Uterus (tissue), 4 donors: ENCODE results near the gene SEC23A. TPM values are rescaled to one million over a fixed set of nuclear protein-coding genes. Genes with fewer than 3 reads are reported as not detected.
"Not testable (repeated sequence)": the region's sequence is repeated elsewhere in the genome, so short reads cannot be mapped to it uniquely, and the experiment has no call there.

ENCODE experiments used
- DNase-seq, 2 donors: peaks; one replicate each; pipeline ENCODE4 v3.0.0-alpha.2; 2019 to 2020
- H3K27ac ChIP-seq, 2 donors: fragments of 200-600 bp; sonication (generic); 1 replicate in 1 of 2; 2 replicates in 1 of 2; pipeline ENCODE4 v1.5.1; 2016 to 2018
- H3K27me3 ChIP-seq, 2 donors: fragments of 200-600 bp; sonication (generic); one replicate each; pipeline ENCODE4 v1.5.1; 2018 to 2019; ENCODE audit warnings: control low read depth in 1 of 2
- H3K36me3 ChIP-seq, 2 donors: fragments of 200-600 bp; sonication (generic); one replicate each; pipeline ENCODE4 v1.5.1; 2019; ENCODE audit warnings: control low read depth in 1 of 2
- H3K4me1 ChIP-seq, 2 donors: fragments of 200-600 bp; sonication (generic); one replicate each; pipeline ENCODE4 v1.5.1; 2018 to 2019; ENCODE audit warnings: control low read depth in 1 of 2
- H3K4me3 ChIP-seq, 2 donors: fragments of 200-600 bp; sonication (generic); 1 replicate in 1 of 2; 2 replicates in 1 of 2; pipeline ENCODE4 v1.5.1; 2018 to 2019; ENCODE audit warnings: mild to moderate bottlenecking in 1 of 2
- H3K9me3 ChIP-seq, 2 donors: fragments of 200-600 bp; sonication (generic); one replicate each; pipeline ENCODE4 v1.5.1; 2019; ENCODE audit warnings: control low read depth in 1 of 2
- POLR2A ChIP-seq, 2 donors: fragments of 450-650 bp; IDR thresholded peaks; one replicate each; pipeline ENCODE4 v1.6.1; 2016; ENCODE audit warnings: antibody characterized with exemption in 2 of 2, mild to moderate bottlenecking in 1 of 2, moderate library complexity in 1 of 2
- intact Hi-C: fragments of 100-400 bp; cut with DNase I; formaldehyde crosslinking; loops from one replicate; pipeline ENCODE4 v1.15.1; 2023; ENCODE audit warnings: low total_unique reads
- total RNA-seq, 4 donors: library from RNA; depleted of rRNA in 3 of 4; stranded (reverse); fragments of >200 nt in 3 of 4; gene quantifications; one replicate each; pipeline versions ENCODE4 v1.1.0 to v1.2.4, GENCODE V29; 2014 to 2023
- TF ChIP-seq, protein P1 (sequence below), 4 experiments: fragments of 200-600 bp in 2 of 4; fragments of 450-650 bp in 2 of 4; sonication (generic) in 2 of 4; IDR thresholded peaks; one replicate each; pipeline ENCODE4 v1.5.1; 2016 to 2019; ENCODE audit warnings: antibody characterized with exemption in 4 of 4, mild to moderate bottlenecking in 2 of 4, moderate library complexity in 1 of 4
- donor health status: DM: yes; HTN: yes; CAD: no.

SEC23A gene
- total RNA-seq, result 100 to 1,000 TPM; 133 to 322 (median 231) TPM

DNA sequence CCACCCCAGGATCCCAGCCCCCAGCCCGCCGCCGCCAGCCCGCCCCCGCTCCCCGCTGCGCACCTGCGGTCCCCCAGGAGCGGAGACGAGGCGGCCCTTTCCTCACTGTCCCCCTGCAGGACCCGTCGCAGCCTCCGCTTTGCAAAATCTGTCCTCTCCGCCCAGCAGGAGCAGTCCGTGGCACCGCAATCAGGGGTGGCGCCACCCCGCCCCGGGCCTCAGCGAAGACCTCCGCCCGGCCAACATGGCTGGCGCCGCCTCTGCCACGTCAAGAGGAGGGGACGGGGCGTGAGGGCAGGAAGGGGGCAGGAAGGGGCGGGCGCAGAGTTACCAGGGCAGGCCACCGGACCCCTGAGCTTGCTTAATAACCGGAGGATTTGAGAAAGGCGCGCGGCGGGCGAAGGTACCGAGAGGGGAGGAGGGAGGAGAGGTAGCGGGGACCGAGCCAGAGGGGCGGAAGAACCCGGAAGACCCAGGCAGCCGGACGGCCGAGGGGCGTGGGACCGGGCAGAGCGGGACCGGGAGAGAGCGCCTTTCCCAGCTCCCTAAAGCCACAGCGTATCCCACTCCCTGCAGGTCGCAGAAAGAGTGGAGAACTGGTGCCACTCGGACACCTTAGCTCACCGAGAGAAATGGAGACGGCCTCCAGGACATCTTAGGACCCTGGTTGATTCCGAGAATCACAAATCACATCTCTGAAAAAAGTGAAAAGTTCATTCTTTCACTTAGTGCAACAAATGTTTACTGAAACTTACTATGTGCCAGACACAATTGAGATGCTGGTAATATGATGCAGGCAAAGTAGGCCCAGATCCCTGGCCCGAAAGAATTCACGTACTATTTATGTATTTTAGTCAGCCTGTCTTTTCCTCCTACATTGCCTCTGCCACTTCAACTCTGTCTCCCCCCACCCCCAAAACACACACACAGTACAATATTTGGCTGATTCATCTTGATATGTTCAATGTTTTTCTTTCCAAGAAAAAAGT lies at the start of gene SEC23A:
Gene SEC23A, minus strand, starts transcription at position 267 of the 989 bp plus-strand sequence. CDS start 7,117 bp downstream, outside the sequence.
- Histone ChIP-seq H3K27me3 (no peaks in the 10 kb centered on the region), H3K4me1 (peaks cover 0 to 8% of the 10 kb centered on the region in 2 donors), H3K9me3 (no peaks in the 10 kb centered on the region), H3K36me3 (no peaks in the 10 kb centered on the region), H3K4me3 (peak within 1 kb of the TSS; percentile 86 to 87), H3K27ac (peak within 1 kb of the TSS; percentile 96 to 98)
- TF ChIP-seq POLR2A (IDR thresholded peaks at IDR 0.05), result peak; percentile 76 to 87
- TF ChIP-seq, protein P1, sequence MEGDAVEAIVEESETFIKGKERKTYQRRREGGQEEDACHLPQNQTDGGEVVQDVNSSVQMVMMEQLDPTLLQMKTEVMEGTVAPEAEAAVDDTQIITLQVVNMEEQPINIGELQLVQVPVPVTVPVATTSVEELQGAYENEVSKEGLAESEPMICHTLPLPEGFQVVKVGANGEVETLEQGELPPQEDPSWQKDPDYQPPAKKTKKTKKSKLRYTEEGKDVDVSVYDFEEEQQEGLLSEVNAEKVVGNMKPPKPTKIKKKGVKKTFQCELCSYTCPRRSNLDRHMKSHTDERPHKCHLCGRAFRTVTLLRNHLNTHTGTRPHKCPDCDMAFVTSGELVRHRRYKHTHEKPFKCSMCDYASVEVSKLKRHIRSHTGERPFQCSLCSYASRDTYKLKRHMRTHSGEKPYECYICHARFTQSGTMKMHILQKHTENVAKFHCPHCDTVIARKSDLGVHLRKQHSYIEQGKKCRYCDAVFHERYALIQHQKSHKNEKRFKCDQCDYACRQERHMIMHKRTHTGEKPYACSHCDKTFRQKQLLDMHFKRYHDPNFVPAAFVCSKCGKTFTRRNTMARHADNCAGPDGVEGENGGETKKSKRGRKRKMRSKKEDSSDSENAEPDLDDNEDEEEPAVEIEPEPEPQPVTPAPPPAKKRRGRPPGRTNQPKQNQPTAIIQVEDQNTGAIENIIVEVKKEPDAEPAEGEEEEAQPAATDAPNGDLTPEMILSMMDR (IDR thresholded peaks at IDR 0.05), result no peak
- intact Hi-C loops, result loop anchor here (10.0 kb wide), 1 partner anchor 332 kb away; the partner anchor contains the start of gene FBXO33
- DNase-seq, result peak; percentile 88 to 90

DNA sequence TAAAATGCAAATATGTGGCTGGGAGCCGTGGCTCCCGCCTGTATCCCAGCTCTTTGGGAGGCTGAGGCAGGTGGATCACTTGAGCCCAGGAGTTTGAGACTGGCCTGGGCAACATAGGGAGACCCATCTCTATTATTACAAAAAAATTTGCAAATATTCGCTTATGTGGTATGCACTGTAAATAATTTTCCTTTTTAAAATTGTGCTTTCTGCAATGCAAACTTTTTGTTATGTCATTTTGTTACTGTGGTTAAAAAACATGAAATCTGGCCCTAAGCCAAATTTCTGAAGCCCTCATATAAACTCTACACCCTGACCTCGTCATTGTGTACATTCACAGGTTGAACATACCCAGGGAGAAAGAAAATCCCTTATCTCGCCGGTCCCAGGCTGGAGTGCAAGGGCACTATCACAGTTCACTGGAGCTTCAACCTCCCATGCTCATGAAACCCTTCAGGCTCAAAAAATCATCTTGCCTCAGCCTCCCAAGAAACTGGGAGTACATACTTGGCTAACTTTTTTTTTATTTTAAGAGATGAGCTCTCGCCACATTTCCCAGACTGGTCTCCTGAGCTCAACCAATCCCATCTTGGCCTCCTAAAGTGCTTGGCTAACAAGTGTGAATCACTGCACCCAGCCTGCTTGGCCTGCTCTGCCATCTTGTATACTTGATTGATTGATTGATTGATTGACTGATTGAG lies 42.4 kb upstream of the SEC23A start:
- H3K27me3 ChIP-seq, result no peaks in the 10 kb centered on the region
- no peaks in the 10 kb centered on the region for H3K4me1 ChIP-seq
- no peaks in the 10 kb centered on the region for H3K36me3 ChIP-seq
- no peak for DNase-seq
- no peaks in the 10 kb centered on the region for H3K9me3 ChIP-seq
- no peak overlapping the region for H3K27ac ChIP-seq
- TF ChIP-seq, protein P1 (IDR thresholded peaks at IDR 0.05), result no peak
- no peak for TF ChIP-seq POLR2A (IDR thresholded peaks at IDR 0.05)
- intact Hi-C loops, result no loop called here
- no peak overlapping the region for H3K4me3 ChIP-seq

DNA sequence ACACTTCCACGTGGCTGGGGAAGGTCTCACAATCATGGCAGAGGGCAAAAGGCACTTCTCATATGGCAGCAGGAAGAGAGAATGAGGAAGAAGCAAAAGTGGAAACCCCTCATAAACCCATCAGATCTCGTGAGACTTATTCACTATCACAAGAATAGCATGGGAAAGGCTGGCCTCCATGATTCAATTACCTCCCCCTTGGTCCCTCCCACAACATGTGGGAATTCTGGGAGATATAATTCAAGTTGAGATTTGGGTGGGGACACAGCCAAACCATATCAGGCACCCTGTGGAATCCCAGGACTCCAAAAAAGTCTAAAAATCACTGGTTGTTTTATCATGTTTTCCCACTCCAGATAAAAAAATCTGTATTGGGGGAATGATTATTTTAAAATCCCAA lies 40.2 kb upstream of the SEC23A start:
- intact Hi-C loops, H3K4me1 ChIP-seq, DNase-seq, H3K4me3 ChIP-seq, H3K27me3 ChIP-seq, H3K36me3 ChIP-seq, H3K9me3 ChIP-seq, H3K27ac ChIP-seq: not testable (repeated sequence)

DNA sequence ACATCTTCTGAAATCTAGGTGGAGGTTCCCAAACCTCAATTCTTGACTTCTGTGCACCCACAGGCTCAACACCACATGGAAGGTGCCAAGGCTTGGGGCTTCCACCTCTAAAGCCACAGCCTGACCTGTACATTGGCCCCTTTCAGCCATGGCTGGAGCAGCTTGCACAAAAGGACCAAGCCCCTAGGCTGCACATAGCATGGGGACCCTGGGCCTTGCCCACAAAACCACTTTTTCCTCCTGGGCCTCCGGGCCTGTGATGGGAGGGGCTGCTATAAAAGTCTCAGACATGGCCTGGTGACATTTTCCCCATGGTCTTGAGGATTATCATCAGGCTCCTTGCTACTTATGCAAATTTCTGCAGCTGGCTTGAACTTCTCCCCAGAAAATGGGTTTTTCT lies 38.6 kb upstream of the SEC23A start:
- H3K27ac ChIP-seq, H3K27me3 ChIP-seq, DNase-seq, H3K4me1 ChIP-seq, H3K9me3 ChIP-seq, H3K36me3 ChIP-seq, H3K4me3 ChIP-seq, intact Hi-C loops: not testable (repeated sequence)

DNA sequence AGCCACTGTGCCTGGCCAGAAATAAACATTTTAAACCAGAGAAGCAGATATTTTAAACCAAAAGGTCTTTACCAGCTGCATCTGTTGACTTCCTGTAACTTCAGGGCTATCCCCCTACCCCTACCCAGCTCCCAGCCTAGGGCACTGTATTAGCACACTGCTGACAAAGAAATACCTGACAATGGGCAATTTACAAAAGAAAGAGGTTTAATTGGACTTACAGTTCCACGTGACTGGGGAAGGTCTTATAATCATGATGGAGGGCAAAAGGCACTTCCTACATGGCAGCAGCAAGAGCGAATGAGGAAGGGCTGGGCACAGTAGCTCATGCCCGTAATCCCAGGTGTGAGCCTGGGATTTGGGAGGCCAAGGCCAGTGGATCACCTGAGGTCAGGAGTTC lies 37.1 kb upstream of the SEC23A start:
- intact Hi-C loops, result no loop called here
- no peak overlapping the region for H3K27ac ChIP-seq
- no peak for DNase-seq
- H3K36me3 ChIP-seq, result no peaks in the 10 kb centered on the region
- H3K4me1 ChIP-seq, result no peaks in the 10 kb centered on the region
- no peaks in the 10 kb centered on the region for H3K9me3 ChIP-seq
- no peak overlapping the region for H3K4me3 ChIP-seq
- no peak for TF ChIP-seq POLR2A (IDR thresholded peaks at IDR 0.05)
- TF ChIP-seq, protein P1 (IDR thresholded peaks at IDR 0.05), result no peak
- H3K27me3 ChIP-seq, result no peaks in the 10 kb centered on the region

DNA sequence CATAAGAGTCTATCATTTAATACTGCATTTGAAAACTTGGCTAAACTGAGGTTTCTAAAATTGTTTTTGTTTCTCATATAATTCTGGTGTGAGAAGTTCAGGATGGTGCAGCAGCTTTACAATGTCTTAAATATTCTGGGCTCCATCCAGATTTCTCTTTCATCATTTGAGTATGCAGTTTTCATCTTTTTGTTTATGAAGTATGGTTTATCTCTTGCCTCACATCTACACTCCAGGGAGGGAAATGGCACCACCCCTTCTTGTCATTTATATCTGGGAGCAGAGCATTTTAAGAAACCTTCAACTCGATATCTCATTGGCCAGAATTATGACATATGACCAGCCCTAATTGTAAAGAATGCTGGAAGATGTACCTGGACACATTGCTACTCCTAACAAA lies 35.4 kb upstream of the SEC23A start:
- intact Hi-C loops, result loop anchor here (10.0 kb wide), 1 partner anchor 46 kb away; no protein-coding TSS in a partner anchor
- H3K27me3 ChIP-seq, result no peaks in the 10 kb centered on the region
- no peak overlapping the region for H3K27ac ChIP-seq
- no peak overlapping the region for H3K4me3 ChIP-seq
- no peaks in the 10 kb centered on the region for H3K4me1 ChIP-seq
- DNase-seq, result no peak
- TF ChIP-seq, protein P1 (IDR thresholded peaks at IDR 0.05), result no peak
- no peak for TF ChIP-seq POLR2A (IDR thresholded peaks at IDR 0.05)
- no peaks in the 10 kb centered on the region for H3K36me3 ChIP-seq
- no peaks in the 10 kb centered on the region for H3K9me3 ChIP-seq

DNA sequence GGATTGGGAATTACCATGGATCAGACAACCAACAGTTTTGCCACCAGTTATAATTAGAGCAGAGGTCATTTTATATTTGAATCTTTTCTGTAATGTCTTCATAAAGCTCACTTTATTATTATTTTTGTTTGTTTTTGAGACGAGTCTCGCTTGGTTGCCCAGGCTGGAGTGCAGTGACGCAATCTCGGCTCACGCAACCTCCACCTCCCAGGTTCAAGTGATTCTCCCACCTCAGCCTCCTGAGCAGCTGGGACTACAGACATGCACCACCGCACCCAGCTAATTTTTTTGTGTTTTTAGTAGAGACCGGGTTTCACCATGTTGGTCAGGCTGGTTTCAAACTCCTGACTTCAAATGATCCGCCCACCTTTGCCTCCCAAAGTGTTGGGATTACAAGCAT lies 34.8 kb upstream of the SEC23A start:
- not testable (repeated sequence) for H3K36me3 ChIP-seq, H3K27me3 ChIP-seq, H3K4me3 ChIP-seq, H3K9me3 ChIP-seq, H3K27ac ChIP-seq, DNase-seq, H3K4me1 ChIP-seq
- intact Hi-C loops, result loop anchor here (10.0 kb wide), 1 partner anchor 47 kb away; no protein-coding TSS in a partner anchor
